H9 (cell line): ENCODE measurements around the gene VRK2. TPM values are rescaled to one million over a fixed set of nuclear protein-coding genes. Genes with fewer than 3 reads are reported as not detected.
A peak's percentile ranks its signal among the peaks of the same experiment; 100 is the strongest.

Experiments used
- DNase-seq: peaks from one replicate; pipeline ENCODE4 v3.0.0-alpha.2; 2017
- H2AFZ ChIP-seq: one replicate; pipeline ENCODE4 v1.6.1; 2013; ENCODE audit warnings: mild to moderate bottlenecking, low read length, control low read depth, moderate library complexity
- H2AK5ac ChIP-seq: 2 replicates; pipeline ENCODE4 v1.6.1; 2013; ENCODE audit warnings: low read length, control low read depth, mixed read lengths; ENCODE audit not compliant: insufficient read length
- H2BK120ac ChIP-seq: one replicate; pipeline ENCODE4 v1.6.1; 2013; ENCODE audit warnings: low read depth, mild to moderate bottlenecking, low read length, control low read depth, inconsistent platforms; ENCODE audit not compliant: poor library complexity, severe bottlenecking
- H2BK12ac ChIP-seq: 2 replicates; pipeline ENCODE4 v1.6.1; 2013; ENCODE audit warnings: low read length, control low read depth, mixed read lengths, low read depth; ENCODE audit not compliant: insufficient read length
- H2BK15ac ChIP-seq: 2 replicates; pipeline ENCODE4 v1.6.1; 2013; ENCODE audit warnings: low read depth, low read length, control low read depth
- H2BK20ac ChIP-seq: one replicate; pipeline ENCODE4 v1.6.1; 2013; ENCODE audit warnings: low read depth, mild to moderate bottlenecking, low read length, control low read depth, inconsistent platforms; ENCODE audit not compliant: poor library complexity, severe bottlenecking
- H2BK5ac ChIP-seq: 2 replicates; pipeline ENCODE4 v1.6.1; 2013; ENCODE audit warnings: low read length, control low read depth, mixed read lengths; ENCODE audit not compliant: insufficient read length
- H3K14ac ChIP-seq: 2 replicates; pipeline ENCODE4 v1.6.1; 2013; ENCODE audit warnings: low read length, control low read depth; ENCODE audit not compliant: insufficient read depth
- H3K18ac ChIP-seq: 2 replicates; pipeline ENCODE4 v1.6.1; 2013; ENCODE audit warnings: low read depth, mild to moderate bottlenecking, mixed read lengths, low read length, control low read depth; ENCODE audit not compliant: insufficient read length
- H3K23ac ChIP-seq: 2 replicates; pipeline ENCODE4 v1.6.1; 2013; ENCODE audit warnings: low read length, control low read depth, mixed read lengths, low read depth; ENCODE audit not compliant: insufficient read length
- H3K23me2 ChIP-seq: 2 replicates; pipeline ENCODE4 v1.6.1; 2013; ENCODE audit warnings: low read depth, mild to moderate bottlenecking, mixed read lengths, low read length, control low read depth; ENCODE audit not compliant: insufficient read length, poor library complexity, severe bottlenecking
- H3K27ac ChIP-seq: 2 replicates; pipeline ENCODE4 v1.5.1; 2013; ENCODE audit warnings: low read length, control low read depth, mixed read lengths, low read depth; ENCODE audit not compliant: insufficient read length
- H3K27me3 ChIP-seq: 2 replicates; pipeline ENCODE4 v1.6.1; 2013; ENCODE audit warnings: low read length, control low read depth, inconsistent platforms; ENCODE audit not compliant: insufficient read depth
- H3K4ac ChIP-seq: 2 replicates; pipeline ENCODE4 v1.6.1; 2013; ENCODE audit warnings: low read depth, mild to moderate bottlenecking, control low read depth, inconsistent platforms, low read length, moderate library complexity
- H3K4me1 ChIP-seq: 2 replicates; pipeline ENCODE4 v1.6.1; 2013; ENCODE audit warnings: low read length, control low read depth, inconsistent platforms; ENCODE audit not compliant: insufficient read depth
- H3K4me2 ChIP-seq: 2 replicates; pipeline ENCODE4 v1.6.1; 2013; ENCODE audit warnings: low read length, control low read depth, mixed read lengths; ENCODE audit not compliant: insufficient read length, insufficient read depth
- H3K56ac ChIP-seq: 2 replicates; pipeline ENCODE4 v1.6.1; 2013; ENCODE audit warnings: low read depth, mild to moderate bottlenecking, mixed read lengths, low read length, control low read depth; ENCODE audit not compliant: insufficient read length
- H3K79me1 ChIP-seq: 2 replicates; pipeline ENCODE4 v1.6.1; 2013; ENCODE audit warnings: low read depth, mild to moderate bottlenecking, moderate library complexity, low read length, control low read depth, inconsistent platforms; ENCODE audit not compliant: insufficient read depth, poor library complexity, severe bottlenecking
- H3K79me2 ChIP-seq: 2 replicates; pipeline ENCODE4 v1.6.1; 2013; ENCODE audit warnings: low read length, control low read depth, inconsistent platforms; ENCODE audit not compliant: insufficient read depth
- H3K9ac ChIP-seq: 2 replicates; pipeline ENCODE4 v1.6.1; 2013; ENCODE audit warnings: low read length, control low read depth, mixed read lengths; ENCODE audit not compliant: insufficient read length; ENCODE audit errors: extremely low read depth
- H3K9me3 ChIP-seq: one replicate; pipeline ENCODE4 v1.6.1; 2013; ENCODE audit warnings: low read depth, low read length, inconsistent platforms; ENCODE audit not compliant: control insufficient read depth
- H3T11ph ChIP-seq: one replicate; pipeline ENCODE4 v1.6.1; 2013; ENCODE audit warnings: mild to moderate bottlenecking, low read length, control low read depth, inconsistent platforms
- H4K20me1 ChIP-seq: one replicate; pipeline ENCODE4 v1.6.1; 2013; ENCODE audit not compliant: control insufficient read depth, insufficient read length, insufficient read depth
- H4K5ac ChIP-seq: 2 replicates; pipeline ENCODE4 v1.6.1; 2013; ENCODE audit warnings: low read depth, mild to moderate bottlenecking, mixed read lengths, low read length, control low read depth; ENCODE audit not compliant: insufficient read length
- H4K8ac ChIP-seq: replicated peaks from 2 replicates; pipeline ENCODE4 v1.6.1; 2013; ENCODE audit warnings: low read length, control low read depth, mixed read lengths, low read depth; ENCODE audit not compliant: insufficient read length
- H4K91ac ChIP-seq: 2 replicates; pipeline ENCODE4 v1.6.1; 2013; ENCODE audit warnings: low read depth, mild to moderate bottlenecking, moderate library complexity, mixed read lengths, low read length, control low read depth; ENCODE audit not compliant: insufficient read length
- H3K27ac Mint-ChIP-seq, 3 experiments: 2 replicates in 2 of 3; 3 replicates in 1 of 3; pipeline ENCODE4 v1.8.0; 2020 to 2021; ENCODE audit warnings: mixed read lengths in 3 of 3, mild to moderate bottlenecking in 1 of 3, moderate library complexity in 1 of 3
- H3K27me3 Mint-ChIP-seq: 2 replicates; pipeline ENCODE4 v1.8.0; 2021; ENCODE audit warnings: low read depth, mild to moderate bottlenecking, moderate library complexity, mixed read lengths
- H3K36me3 Mint-ChIP-seq, 3 experiments: 2 replicates in 2 of 3; 3 replicates in 1 of 3; pipeline ENCODE4 v1.8.0; 2020 to 2021; ENCODE audit warnings: low read depth in 3 of 3, mixed read lengths in 3 of 3; ENCODE audit not compliant: insufficient read depth in 1 of 3
- H3K4me1 Mint-ChIP-seq, 2 experiments: 2 replicates each; pipeline ENCODE4 v1.8.0; 2020; ENCODE audit warnings: mixed read lengths in 2 of 2
- H3K4me3 Mint-ChIP-seq, 2 experiments: 2 replicates in 1 of 2; 3 replicates in 1 of 2; pipeline ENCODE4 v1.8.0; 2020 to 2021; ENCODE audit warnings: mild to moderate bottlenecking in 2 of 2, mixed read lengths in 2 of 2, moderate library complexity in 1 of 2
- H3K9me3 Mint-ChIP-seq, 2 experiments: 2 replicates in 1 of 2; 3 replicates in 1 of 2; pipeline ENCODE4 v1.8.0; 2020; ENCODE audit warnings: mild to moderate bottlenecking in 2 of 2, mixed read lengths in 2 of 2, moderate library complexity in 1 of 2
- WGBS: extraction: QIAGEN DNeasy Blood & Tissue Kit; methylation state at CpG from one replicate; pipeline ENCODE4 v1.1.7; 2013; ENCODE audit warnings: missing lambda C conversion rate, low lambda C conversion rate, mixed read lengths; ENCODE audit not compliant: insufficient read length; ENCODE audit errors: extremely low coverage; 5-methylcytosine and 5-hydroxymethylcytosine counted together
- total RNA-seq: library from RNA; stranded (reverse); gene quantifications from 2 replicates; pipeline ENCODE4 v1.2.1, GENCODE V29; 2021
- TF ChIP-seq, protein P1 (sequence below): fragments of 200-600 bp; sonication (generic); conservative IDR thresholded peaks from 3 replicates; pipeline ENCODE4 v1.8.0; 2021; ENCODE audit warnings: antibody characterized with exemption, mild to moderate bottlenecking

VRK2 gene
- total RNA-seq, 1 experiment from 2014 or later, result 23.8 TPM

DNA sequence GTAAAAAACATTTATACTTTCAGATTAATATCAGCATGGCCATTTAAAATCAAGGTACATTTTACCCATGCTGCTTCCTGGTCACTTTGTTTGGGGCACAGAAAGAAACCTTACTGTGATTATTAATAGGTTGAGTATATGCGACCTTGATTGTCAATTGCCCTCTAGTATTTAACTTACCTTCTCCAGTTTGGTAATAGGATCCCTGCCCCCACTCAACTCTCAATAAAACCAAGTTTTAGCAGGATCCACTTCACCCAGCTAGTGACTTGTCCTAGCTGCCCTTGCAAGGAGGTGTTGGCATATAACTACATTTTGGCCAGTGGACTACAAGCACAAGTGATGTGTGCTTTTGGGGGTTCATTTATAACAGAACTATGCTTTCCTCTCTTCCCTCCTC is 160.2 kb downstream of the VRK2 start:
- H2BK15ac ChIP-seq, result no peak overlapping the region
- H3K4me1 ChIP-seq, result peaks cover 9% of the 10 kb centered on the region; the same call in 1 of the 2 replicates
- H3K23me2 ChIP-seq, result no peaks in the 10 kb centered on the region
- H4K91ac ChIP-seq, result no peak overlapping the region
- no peak overlapping the region for H3K56ac ChIP-seq
- TF ChIP-seq, protein P1, sequence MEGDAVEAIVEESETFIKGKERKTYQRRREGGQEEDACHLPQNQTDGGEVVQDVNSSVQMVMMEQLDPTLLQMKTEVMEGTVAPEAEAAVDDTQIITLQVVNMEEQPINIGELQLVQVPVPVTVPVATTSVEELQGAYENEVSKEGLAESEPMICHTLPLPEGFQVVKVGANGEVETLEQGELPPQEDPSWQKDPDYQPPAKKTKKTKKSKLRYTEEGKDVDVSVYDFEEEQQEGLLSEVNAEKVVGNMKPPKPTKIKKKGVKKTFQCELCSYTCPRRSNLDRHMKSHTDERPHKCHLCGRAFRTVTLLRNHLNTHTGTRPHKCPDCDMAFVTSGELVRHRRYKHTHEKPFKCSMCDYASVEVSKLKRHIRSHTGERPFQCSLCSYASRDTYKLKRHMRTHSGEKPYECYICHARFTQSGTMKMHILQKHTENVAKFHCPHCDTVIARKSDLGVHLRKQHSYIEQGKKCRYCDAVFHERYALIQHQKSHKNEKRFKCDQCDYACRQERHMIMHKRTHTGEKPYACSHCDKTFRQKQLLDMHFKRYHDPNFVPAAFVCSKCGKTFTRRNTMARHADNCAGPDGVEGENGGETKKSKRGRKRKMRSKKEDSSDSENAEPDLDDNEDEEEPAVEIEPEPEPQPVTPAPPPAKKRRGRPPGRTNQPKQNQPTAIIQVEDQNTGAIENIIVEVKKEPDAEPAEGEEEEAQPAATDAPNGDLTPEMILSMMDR, result no peak
- H3T11ph ChIP-seq, result no peak overlapping the region
- no peak overlapping the region for H4K8ac ChIP-seq
- H2AFZ ChIP-seq, result no peak overlapping the region
- H3K79me2 ChIP-seq, result no peaks in the 10 kb centered on the region; the same call in 1 of the 2 replicates
- H3K27me3 ChIP-seq, result no peaks in the 10 kb centered on the region
- H2BK120ac ChIP-seq, result no peak overlapping the region
- H3K79me1 ChIP-seq, result no peaks in the 10 kb centered on the region
- Mint-ChIP-seq H3K27ac (peak overlapping the region; percentile 78 to 98 (median 96)), H3K36me3 (peaks cover 29 to 43% (median 31%) of the 10 kb centered on the region in 3 experiments), H3K27me3 (no peaks in the 10 kb centered on the region), H3K4me1 (peaks cover 31 to 32% of the 10 kb centered on the region in 2 experiments), H3K4me3 (no peak overlapping the region), H3K9me3 (peaks cover 19% of the 10 kb centered on the region in 2 experiments)
- peak overlapping the region; percentile 24 for H2BK12ac ChIP-seq
- H3K18ac ChIP-seq, result peak overlapping the region; percentile 5
- H3K9ac ChIP-seq, result no peak overlapping the region
- peak overlapping the region; percentile 22 for H3K27ac ChIP-seq
- no peak overlapping the region for H2AK5ac ChIP-seq
- H3K4ac ChIP-seq, result no peak overlapping the region
- peak overlapping the region; percentile 29 for H3K4me2 ChIP-seq
- H2BK5ac ChIP-seq, result no peak overlapping the region
- no peak overlapping the region for H3K14ac ChIP-seq
- no peak for DNase-seq
- no peaks in the 10 kb centered on the region for H4K20me1 ChIP-seq
- peaks cover 7% of the 10 kb centered on the region for H3K9me3 ChIP-seq
- H3K23ac ChIP-seq, result no peak overlapping the region
- no peak overlapping the region for H2BK20ac ChIP-seq
- no CpG with 5 or more reads among the region's 1 CpG for WGBS
- H4K5ac ChIP-seq, result no peak overlapping the region
